NB4 (cell line): ENCODE results near the gene MAGI2.

Experiments
- CTCF ChIP-seq: IDR thresholded peaks from one replicate; pipeline ENCODE4 v1.5.1; 2012; ENCODE audit warnings: low read depth, low read length
- MYC ChIP-seq: IDR thresholded peaks from 2 replicates; pipeline ENCODE4 v1.6.1; 2011; ENCODE audit warnings: low read depth, low read length

- TF ChIP-seq CTCF (no peak), MYC (no peak)
Measured at GRCh38 chr7:78780560-78780959, 672.9 kb downstream of the MAGI2 start.
